Fibroblast of skin of left biceps (primary cell): Measurements from ENCODE around the gene BACH2.
"Not testable (repeated sequence)": the region's sequence is repeated elsewhere in the genome, so short reads cannot be mapped to it uniquely, and the experiment has no call there.

Experiments
- DNase-seq, 2 experiments: peaks; one replicate each; pipeline ENCODE4 v3.0.0-alpha.2; 2013; ENCODE audit warnings: low read depth in 2 of 2

The BACH2 gene

DNA sequence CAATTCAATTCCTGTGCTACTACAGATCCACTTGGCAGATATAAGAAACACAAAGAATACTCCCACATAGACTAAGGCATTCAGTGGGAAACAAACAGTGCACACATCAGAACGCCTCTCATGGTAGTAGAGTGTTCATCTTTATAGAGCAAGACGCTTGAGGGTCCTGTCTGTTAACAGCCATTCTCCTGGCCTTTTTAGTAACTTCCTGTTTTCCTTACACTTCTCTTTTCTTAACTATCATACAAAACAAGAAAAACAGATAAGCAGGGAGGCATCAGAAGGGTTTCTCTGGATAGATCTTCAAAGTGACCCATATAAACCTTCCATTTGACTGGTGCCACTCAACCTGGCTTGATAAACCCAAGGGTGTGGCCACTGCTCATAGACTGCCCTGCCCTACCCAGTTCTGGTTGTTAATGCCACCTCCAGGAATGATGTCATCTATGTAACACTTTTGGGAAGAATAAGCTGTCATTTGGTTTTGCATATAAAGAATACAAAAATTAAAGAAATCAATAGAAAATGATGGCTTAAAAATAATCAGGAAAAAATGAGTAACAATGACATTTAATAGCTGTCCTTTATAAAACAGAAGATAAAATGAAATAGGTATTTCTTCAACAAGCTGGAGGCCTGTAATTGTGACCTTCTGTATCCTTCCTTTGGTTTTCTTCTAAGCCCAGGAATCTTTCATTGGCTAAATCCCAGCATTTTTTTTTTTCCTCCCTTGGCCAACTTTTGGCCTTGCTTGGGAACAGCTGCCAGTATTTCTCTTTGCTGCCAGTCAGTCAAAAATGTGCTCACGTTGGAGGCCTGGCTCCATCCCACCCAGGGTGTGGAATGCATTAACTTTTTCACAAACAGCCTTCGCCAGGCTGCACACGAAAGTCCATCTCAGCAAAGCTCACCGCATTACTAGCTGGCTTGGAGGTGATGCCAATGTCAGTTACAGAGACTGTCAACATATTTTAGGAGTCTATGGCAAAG lies 298.9 kb downstream of the BACH2 start:
- DNase-seq: peak in 1 of 2 experiments; percentile 38

DNA sequence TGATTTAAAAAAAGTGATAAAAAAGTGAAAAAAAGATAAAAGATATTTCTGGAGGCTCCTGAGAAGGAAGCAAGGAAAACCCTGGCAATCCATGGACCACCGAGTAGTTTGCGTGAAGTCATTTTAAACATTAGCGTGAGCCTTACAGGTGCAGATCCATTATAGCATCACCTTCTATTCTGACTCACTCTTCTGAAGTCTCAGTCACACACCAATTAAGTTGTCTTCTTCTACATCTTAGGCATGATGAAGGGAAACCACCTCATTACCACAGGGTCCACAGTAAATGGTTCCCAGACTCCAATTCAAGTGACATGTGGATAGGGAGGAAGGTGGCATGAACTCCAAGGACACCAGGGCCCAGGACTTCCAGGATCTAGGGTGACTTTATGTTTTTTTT lies 303.2 kb downstream of the BACH2 start:
- DNase-seq: no peak

GRCh38 chr6:89992818-89993217 lies 303.8 kb downstream of the BACH2 start:
- DNase-seq: no peak

GRCh38 chr6:89989742-89990141 lies 306.9 kb downstream of the BACH2 start:
- DNase-seq: peak; percentile 87 to 88

DNA sequence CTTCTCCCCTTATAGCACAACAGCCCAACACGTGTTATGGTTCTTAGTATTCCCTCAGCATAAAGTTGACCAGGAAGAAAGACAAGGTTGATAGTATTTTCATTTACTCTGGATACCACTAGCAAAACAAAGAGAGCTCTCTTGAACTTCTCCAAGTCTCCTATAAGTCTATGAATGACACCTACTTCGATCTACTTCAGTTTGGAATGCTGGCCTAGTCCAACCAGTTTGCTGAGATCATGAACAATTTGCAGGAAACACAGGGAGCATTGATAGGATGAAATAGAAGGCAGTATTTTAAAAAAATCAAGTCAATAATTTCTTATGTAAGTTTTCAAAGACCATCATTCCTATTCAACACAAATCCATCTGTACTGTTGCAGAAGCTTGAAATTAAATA lies 308.8 kb downstream of the BACH2 start:
- no peak for DNase-seq

DNA sequence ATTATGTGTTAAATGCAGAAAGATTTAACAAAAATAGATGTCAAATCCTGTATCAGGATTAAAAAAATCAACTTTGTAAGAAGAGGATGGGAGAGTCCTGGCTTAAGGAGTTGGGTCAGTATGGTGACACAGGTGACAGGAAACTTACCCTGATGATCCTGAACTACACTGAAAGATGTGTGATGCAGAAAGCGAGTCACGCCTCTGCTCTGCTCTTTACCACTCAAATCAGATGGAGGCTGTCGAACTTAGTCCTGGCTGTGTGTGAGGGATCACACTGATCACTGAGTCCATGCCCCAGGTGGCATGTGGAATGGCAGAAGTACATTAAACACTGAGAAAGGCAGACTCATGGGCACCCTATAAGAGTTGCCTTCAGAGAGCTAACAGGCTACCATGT lies 309.5 kb downstream of the BACH2 start:
- no peak for DNase-seq

DNA sequence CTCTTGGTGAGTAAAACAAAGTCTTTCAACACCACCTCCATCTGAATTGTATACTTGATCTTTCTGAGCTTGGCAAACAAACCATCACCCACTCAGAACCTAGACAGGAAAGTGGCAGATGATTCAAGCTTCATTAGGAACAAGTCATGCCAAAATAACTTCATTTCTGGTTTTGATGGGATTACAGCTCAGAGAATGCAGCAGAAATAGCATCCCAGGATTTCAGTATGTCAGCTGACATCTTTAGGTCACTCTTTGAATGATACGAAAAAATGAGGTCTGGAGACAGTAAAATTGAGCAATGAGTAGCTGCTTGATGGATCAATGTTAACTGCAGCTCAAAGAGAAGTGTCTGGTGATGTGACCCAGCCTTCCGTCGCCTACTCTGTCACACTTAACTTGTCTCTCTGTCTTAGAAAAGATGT lies 310.0 kb downstream of the BACH2 start:
- DNase-seq: peak; percentile 55 to 62

GRCh38 chr6:89985751-89986493 lies 310.7 kb downstream of the BACH2 start:
- peak; percentile 79 to 80 for DNase-seq

DNA sequence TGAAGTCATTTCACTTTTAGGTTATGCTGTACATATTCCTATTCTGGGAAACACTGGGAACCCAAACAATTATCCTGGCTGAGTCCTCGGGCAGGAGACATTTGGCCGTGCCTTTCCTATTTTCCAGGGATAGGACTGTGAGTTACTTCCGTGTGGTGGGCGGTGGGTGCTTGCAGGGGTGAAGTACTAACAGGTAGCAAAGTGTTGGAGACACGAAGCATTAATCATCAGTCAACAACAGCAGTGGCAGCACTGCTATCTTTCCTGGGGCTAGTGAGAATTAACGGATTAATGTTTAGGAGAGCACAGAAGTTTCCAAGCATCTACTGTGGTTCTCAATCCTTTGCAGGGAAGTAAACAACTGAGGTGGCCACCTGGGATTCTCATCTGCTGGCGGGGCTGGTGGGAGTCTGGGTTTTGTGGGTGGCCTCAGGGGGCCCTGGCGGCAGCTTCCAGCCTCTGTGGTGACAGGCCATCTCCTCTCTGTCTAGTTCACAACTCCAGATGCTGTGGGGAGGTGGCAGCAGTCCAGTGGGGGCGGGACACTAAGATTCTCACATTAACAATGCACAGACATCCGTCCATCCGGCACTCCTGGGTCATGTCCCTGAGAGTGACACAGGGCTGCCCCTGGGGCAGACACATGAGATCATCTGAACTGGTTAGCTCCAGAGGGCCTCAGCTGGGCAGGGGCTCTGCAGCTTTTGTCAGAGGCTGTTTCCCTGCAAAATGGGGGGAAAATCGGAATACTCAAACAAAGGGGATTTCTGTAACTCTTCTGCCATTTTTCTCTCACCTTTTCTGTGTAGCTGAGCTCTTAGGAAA lies 311.5 kb downstream of the BACH2 start:
- peak in 1 of 2 experiments; percentile 42 for DNase-seq

DNA sequence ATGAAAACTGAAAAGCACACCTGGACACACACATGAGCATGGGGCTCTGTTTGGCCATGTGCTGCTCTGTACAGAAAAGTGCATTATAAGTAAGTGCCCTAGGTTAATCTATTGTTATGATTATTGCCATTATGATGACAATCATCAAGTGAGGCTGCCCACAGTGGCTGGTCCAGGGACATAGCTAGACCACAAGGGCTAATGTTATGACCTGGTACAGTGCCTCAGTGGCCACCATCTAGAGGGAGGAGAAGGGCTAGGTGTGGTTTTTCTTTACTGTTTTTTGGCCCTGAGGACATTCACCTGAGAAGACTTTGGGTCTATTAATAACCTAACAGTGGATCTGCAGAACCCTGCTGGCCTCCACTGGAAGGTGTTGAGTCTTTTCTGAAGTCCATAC lies 316.3 kb downstream of the BACH2 start:
- no peak for DNase-seq

GRCh38 chr6:89979481-89980119 lies 317.0 kb downstream of the BACH2 start:
- DNase-seq: no peak

GRCh38 chr6:89978749-89979145 lies 317.9 kb downstream of the BACH2 start:
- DNase-seq: no peak

- DNase-seq: peak; percentile 95 to 96
Observed at GRCh38 chr6:89977808-89978748, 318.6 kb downstream of the BACH2 start.

- DNase-seq: no peak
Observed at GRCh38 chr6:89976694-89977020, 320.0 kb downstream of the BACH2 start.

DNA sequence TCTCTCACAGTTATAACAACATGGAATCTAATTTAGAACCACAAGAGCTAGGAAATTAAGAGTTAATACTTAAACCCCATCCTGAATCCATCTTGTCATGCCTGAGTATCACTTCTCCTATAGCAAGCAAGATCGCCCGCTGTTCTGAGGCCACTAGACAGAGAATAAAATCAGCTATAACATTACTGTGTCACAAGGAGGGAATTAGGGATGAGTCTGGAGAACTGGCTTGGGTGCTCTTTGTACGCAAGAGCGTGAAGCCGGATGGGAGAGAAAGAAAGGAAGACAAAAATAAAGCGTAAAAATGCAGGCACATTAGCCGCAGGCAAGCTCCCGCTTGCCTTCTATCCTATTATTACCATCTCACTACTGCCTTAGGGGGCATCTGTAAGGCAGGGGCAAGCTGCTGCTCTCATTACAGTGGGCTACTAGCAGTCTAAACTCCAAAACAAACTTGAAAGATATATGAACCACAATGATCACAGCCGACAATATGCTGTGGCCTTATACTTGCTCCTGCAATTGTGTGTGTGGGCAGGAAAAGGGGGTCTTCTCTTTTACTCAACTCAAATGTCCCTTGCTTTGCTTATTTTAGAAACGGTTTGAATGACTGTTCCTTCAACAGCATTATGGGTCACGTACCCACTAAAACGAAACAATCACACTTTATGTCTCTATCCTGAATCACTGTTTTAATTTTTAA lies 320.5 kb downstream of the BACH2 start:
- no peak for DNase-seq

- DNase-seq: no peak
Observed at GRCh38 chr6:89975366-89975765, 321.3 kb downstream of the BACH2 start.

- DNase-seq: no peak
Observed at GRCh38 chr6:89974834-89975233, 321.8 kb downstream of the BACH2 start.

GRCh38 chr6:89972025-89972381 lies 324.6 kb downstream of the BACH2 start:
- no peak for DNase-seq

GRCh38 chr6:89971338-89972024 lies 325.2 kb downstream of the BACH2 start:
- not testable (repeated sequence) for DNase-seq
